Measurements from ENCODE around the gene NEURL1. TPM values are rescaled to one million over a fixed set of nuclear protein-coding genes. Genes with fewer than 3 reads are reported as not detected.
"Not testable (repeated sequence)": the region's sequence is repeated elsewhere in the genome, so short reads cannot be mapped to it uniquely, and the experiment has no call there.

NEURL1 gene
- total RNA-seq, 1 experiment from 2014 or later = 0.95 TPM

- in situ Hi-C loops (cut with HindIII; ENCODE audit: low sequenced_read_pairs); DNase-seq (ENCODE audit: low spot score): not testable (repeated sequence)
These were observed 114.6 kb downstream of the NEURL1 start for GRCh38 chr10:103608056-103608455.

- DNase-seq (ENCODE audit: low spot score) = no peak
These were observed 116.0 kb downstream of the NEURL1 start for GRCh38 chr10:103609231-103610082.

GRCh38 chr10:103610083-103610472, 116.6 kb downstream of the NEURL1 start:
- no peak for DNase-seq (ENCODE audit: low spot score)
- in situ Hi-C loops (cut with HindIII; ENCODE audit: low sequenced_read_pairs) = no loop called here

More at GRCh38 chr10:103609231-103610082, 116.0 kb downstream of the NEURL1 start:
- in situ Hi-C loops (cut with HindIII; ENCODE audit: low sequenced_read_pairs) = no loop called here

- DNase-seq (ENCODE audit: low spot score) = no peak
- in situ Hi-C loops (cut with HindIII; ENCODE audit: low sequenced_read_pairs) = no loop called here
These were observed 117.5 kb downstream of the NEURL1 start for GRCh38 chr10:103610921-103611511.

GRCh38 chr10:103612462-103613365, 119.2 kb downstream of the NEURL1 start:
- in situ Hi-C loops (cut with HindIII; ENCODE audit: low sequenced_read_pairs) = no loop called here
- no peak for DNase-seq (ENCODE audit: low spot score)

GRCh38 chr10:103613616-103614015, 120.1 kb downstream of the NEURL1 start:
- DNase-seq (ENCODE audit: low spot score) = no peak
- in situ Hi-C loops (cut with HindIII; ENCODE audit: low sequenced_read_pairs) = no loop called here

GRCh38 chr10:103614306-103615158, 121.0 kb downstream of the NEURL1 start:
- in situ Hi-C loops (cut with HindIII; ENCODE audit: low sequenced_read_pairs) = no loop called here
- no peak for DNase-seq (ENCODE audit: low spot score)

- no peak for DNase-seq (ENCODE audit: low spot score)
- in situ Hi-C loops (cut with HindIII; ENCODE audit: low sequenced_read_pairs) = no loop called here
These were observed 123.4 kb downstream of the NEURL1 start for GRCh38 chr10:103616705-103617601.

- no peak for DNase-seq (ENCODE audit: low spot score)
- in situ Hi-C loops (cut with HindIII; ENCODE audit: low sequenced_read_pairs) = no loop called here
These were observed 124.3 kb downstream of the NEURL1 start for GRCh38 chr10:103617602-103618385.

GRCh38 chr10:103618575-103619423, 125.3 kb downstream of the NEURL1 start:
- in situ Hi-C loops (cut with HindIII; ENCODE audit: low sequenced_read_pairs) = no loop called here
- peak; percentile 77 for DNase-seq (ENCODE audit: low spot score)

- in situ Hi-C loops (cut with HindIII; ENCODE audit: low sequenced_read_pairs) = no loop called here
- DNase-seq (ENCODE audit: low spot score) = no peak
These were observed 126.2 kb downstream of the NEURL1 start for GRCh38 chr10:103619424-103620351.

GRCh38 chr10:103620352-103620740, 126.8 kb downstream of the NEURL1 start:
- no peak for DNase-seq (ENCODE audit: low spot score)
- in situ Hi-C loops (cut with HindIII; ENCODE audit: low sequenced_read_pairs) = no loop called here

GRCh38 chr10:103620891-103621782, 127.6 kb downstream of the NEURL1 start:
- DNase-seq (ENCODE audit: low spot score) = no peak
- in situ Hi-C loops (cut with HindIII; ENCODE audit: low sequenced_read_pairs) = no loop called here

GRCh38 chr10:103621783-103622125, 128.2 kb downstream of the NEURL1 start:
- in situ Hi-C loops (cut with HindIII; ENCODE audit: low sequenced_read_pairs) = no loop called here
- DNase-seq (ENCODE audit: low spot score) = peak; percentile 71

Measured in G401 (cell line).